ENCODE measurements around the gene VAV3. TPM values are rescaled to one million over a fixed set of nuclear protein-coding genes. Genes with fewer than 3 reads are reported as not detected.

Gene VAV3
- total RNA-seq, 2 experiments from 2014 or later, result 2.3 to 8.3 TPM

GRCh38 chr1:107766533-107766932, 198.4 kb downstream of the VAV3 start:
- H3K9me3 ChIP-seq (ENCODE audit: low read length), result no peaks in the 10 kb centered on the region
- intact Hi-C loops (cut with micrococcal nuclease; ENCODE audit: unreplicated experiment), result no loop called here
- H3K36me3 ChIP-seq (ENCODE audit: insufficient read depth, low read length), result no peaks in the 10 kb centered on the region
- H2AFZ ChIP-seq (ENCODE audit: low read length), result no peak overlapping the region
- no peaks in the 10 kb centered on the region for H3K79me2 ChIP-seq (ENCODE audit: insufficient read depth, low read depth, low read length)
- POLR2A ChIA-PET, result interaction anchor here (1.0 kb wide), 1 partner anchor 107 kb away, joined by 3 read pairs; no protein-coding TSS in a partner anchor
- no peaks in the 10 kb centered on the region for H3K9me2 ChIP-seq (ENCODE audit: insufficient read depth, low read length)
- BruUV-seq (replicated peaks), result no TSS peak
- no peak overlapping the region for H3K4me3 ChIP-seq (ENCODE audit: low read depth, low read length, poor library complexity, severe bottlenecking)
- no peaks in the 10 kb centered on the region for H3K4me1 ChIP-seq (ENCODE audit: insufficient read depth, low read length, poor library complexity, severe bottlenecking)
- no peak overlapping the region for H3K4me2 ChIP-seq (ENCODE audit: low read length)
- no peaks in the 10 kb centered on the region for H4K20me1 ChIP-seq (ENCODE audit: insufficient read depth, low read length)
- H3K27ac ChIP-seq (ENCODE audit: low read depth, low read length, poor library complexity, severe bottlenecking), result no peak overlapping the region
- DNase-seq (ENCODE audit: low spot score), result no peak
- TF ChIP-seq CTCF (conservative IDR thresholded peaks at IDR 0.05; ENCODE audit: low read length) (no peak), EZH2phosphoT487 (IDR thresholded peaks at IDR 0.05; ENCODE audit: borderline replicate concordance, low read depth, low read length) (no peak)
- CTCF ChIA-PET (ENCODE audit: unreplicated experiment), result no interaction called here

GRCh38 chr1:107762751-107763390, 202.1 kb downstream of the VAV3 start:
- ChIA-PET POLR2A (interaction anchor here (0.6 to 1.6 kb wide), 6 partner anchors 10 to 289 kb away, joined by 3 to 4 read pairs (median 4); no protein-coding TSS in a partner anchor), CTCF (ENCODE audit: unreplicated experiment) (no interaction called here)
- no peaks in the 10 kb centered on the region for H3K9me2 ChIP-seq (ENCODE audit: insufficient read depth, low read length)
- H3K4me2 ChIP-seq (ENCODE audit: low read length), result no peak overlapping the region
- no peak overlapping the region for H3K4me3 ChIP-seq (ENCODE audit: low read depth, low read length, poor library complexity, severe bottlenecking)
- H2AFZ ChIP-seq (ENCODE audit: low read length), result no peak overlapping the region
- H3K27ac ChIP-seq (ENCODE audit: low read depth, low read length, poor library complexity, severe bottlenecking), result no peak overlapping the region
- no TSS peak for BruUV-seq (replicated peaks)
- H4K20me1 ChIP-seq (ENCODE audit: insufficient read depth, low read length), result no peaks in the 10 kb centered on the region
- no peak for DNase-seq (ENCODE audit: low spot score)
- intact Hi-C loops (cut with micrococcal nuclease; ENCODE audit: unreplicated experiment), result no loop called here
- no peaks in the 10 kb centered on the region for H3K9me3 ChIP-seq (ENCODE audit: low read length)
- TF ChIP-seq EZH2phosphoT487 (IDR thresholded peaks at IDR 0.05; ENCODE audit: borderline replicate concordance, low read depth, low read length), result no peak
- no peak for TF ChIP-seq CTCF (conservative IDR thresholded peaks at IDR 0.05; ENCODE audit: low read length)
- H3K79me2 ChIP-seq (ENCODE audit: insufficient read depth, low read depth, low read length), result no peaks in the 10 kb centered on the region
- H3K36me3 ChIP-seq (ENCODE audit: insufficient read depth, low read length), result no peaks in the 10 kb centered on the region
- H3K4me1 ChIP-seq (ENCODE audit: insufficient read depth, low read length, poor library complexity, severe bottlenecking), result no peaks in the 10 kb centered on the region

- POLR2A ChIA-PET, result interaction anchor here (1.0 kb wide), 1 partner anchor 513 kb away, joined by 3 read pairs; no protein-coding TSS in a partner anchor
- CTCF ChIA-PET (ENCODE audit: unreplicated experiment), result no interaction called here
- Histone ChIP-seq H3K9me3 (ENCODE audit: low read length) (no peaks in the 10 kb centered on the region), H3K4me1 (ENCODE audit: insufficient read depth, low read length, poor library complexity, severe bottlenecking) (no peaks in the 10 kb centered on the region), H4K20me1 (ENCODE audit: insufficient read depth, low read length) (no peaks in the 10 kb centered on the region), H3K4me2 (ENCODE audit: low read length) (no peak overlapping the region), H3K27ac (ENCODE audit: low read depth, low read length, poor library complexity, severe bottlenecking) (no peak overlapping the region), H3K4me3 (ENCODE audit: low read depth, low read length, poor library complexity, severe bottlenecking) (no peak overlapping the region), H3K9me2 (ENCODE audit: insufficient read depth, low read length) (no peaks in the 10 kb centered on the region), H3K79me2 (ENCODE audit: insufficient read depth, low read depth, low read length) (no peaks in the 10 kb centered on the region), H3K36me3 (ENCODE audit: insufficient read depth, low read length) (no peaks in the 10 kb centered on the region), H2AFZ (ENCODE audit: low read length) (no peak overlapping the region)
- intact Hi-C loops (cut with micrococcal nuclease; ENCODE audit: unreplicated experiment), result no loop called here
- TF ChIP-seq EZH2phosphoT487 (IDR thresholded peaks at IDR 0.05; ENCODE audit: borderline replicate concordance, low read depth, low read length) (no peak), CTCF (conservative IDR thresholded peaks at IDR 0.05; ENCODE audit: low read length) (no peak)
- BruUV-seq (replicated peaks), result no TSS peak
- no peak for DNase-seq (ENCODE audit: low spot score)
These were observed 204.9 kb downstream of the VAV3 start for GRCh38 chr1:107760065-107760464.

Data from OCI-LY7 (cell line).